HG02798 (cell line): ENCODE measurements around the gene VEPH1.

Experiments used
- ATAC-seq: cut with Tn5 transposase; IDR thresholded peaks from one replicate; pipeline ENCODE4 v1.9.1; 2021; ENCODE audit warnings: mild to moderate bottlenecking; ENCODE audit not compliant: unreplicated experiment, poor library complexity

The VEPH1 gene

GRCh38 chr3:157526036-157526435 lies 22.8 kb upstream of the VEPH1 start:
- ATAC-seq: no peak

- no peak for ATAC-seq
Observed at GRCh38 chr3:157523814-157524213, 20.6 kb upstream of the VEPH1 start.

- ATAC-seq: no peak
Observed at GRCh38 chr3:157522648-157523047, 19.4 kb upstream of the VEPH1 start.

GRCh38 chr3:157520485-157521150 lies 17.4 kb upstream of the VEPH1 start:
- no peak for ATAC-seq

GRCh38 chr3:157518881-157519280 lies 15.7 kb upstream of the VEPH1 start:
- no peak for ATAC-seq

- no peak for ATAC-seq
Observed at GRCh38 chr3:157516928-157517327, 13.7 kb upstream of the VEPH1 start.

GRCh38 chr3:157515398-157515797 lies 12.2 kb upstream of the VEPH1 start:
- no peak for ATAC-seq

GRCh38 chr3:157514371-157514895 lies 11.2 kb upstream of the VEPH1 start:
- no peak for ATAC-seq

GRCh38 chr3:157513585-157513984 lies 10.4 kb upstream of the VEPH1 start:
- ATAC-seq: no peak

GRCh38 chr3:157512534-157512933 lies 9.3 kb upstream of the VEPH1 start:
- no peak for ATAC-seq

GRCh38 chr3:157508461-157508860 lies 5.2 kb upstream of the VEPH1 start:
- ATAC-seq: no peak

- ATAC-seq: no peak
Observed at GRCh38 chr3:157501863-157502262, 1.4 kb downstream of the VEPH1 start.

- no peak for ATAC-seq
Observed at GRCh38 chr3:157500232-157500631, 3.0 kb downstream of the VEPH1 start.

- ATAC-seq: no peak
Observed at GRCh38 chr3:157499342-157499963, 3.8 kb downstream of the VEPH1 start.

- ATAC-seq: no peak
Observed at GRCh38 chr3:157498371-157498770, 4.8 kb downstream of the VEPH1 start.

- ATAC-seq: no peak
Observed at GRCh38 chr3:157495846-157496245, 7.4 kb downstream of the VEPH1 start.

GRCh38 chr3:157494581-157495281 lies 8.5 kb downstream of the VEPH1 start:
- ATAC-seq: no peak

- ATAC-seq: no peak
Observed at GRCh38 chr3:157493627-157494550, 9.3 kb downstream of the VEPH1 start.

- no peak for ATAC-seq
Observed at GRCh38 chr3:157491136-157491535, 12.1 kb downstream of the VEPH1 start.

- no peak for ATAC-seq
Observed at GRCh38 chr3:157488144-157488543, 15.1 kb downstream of the VEPH1 start.
